Measurements from ENCODE around the gene MST1R.

The MST1R gene

DNA sequence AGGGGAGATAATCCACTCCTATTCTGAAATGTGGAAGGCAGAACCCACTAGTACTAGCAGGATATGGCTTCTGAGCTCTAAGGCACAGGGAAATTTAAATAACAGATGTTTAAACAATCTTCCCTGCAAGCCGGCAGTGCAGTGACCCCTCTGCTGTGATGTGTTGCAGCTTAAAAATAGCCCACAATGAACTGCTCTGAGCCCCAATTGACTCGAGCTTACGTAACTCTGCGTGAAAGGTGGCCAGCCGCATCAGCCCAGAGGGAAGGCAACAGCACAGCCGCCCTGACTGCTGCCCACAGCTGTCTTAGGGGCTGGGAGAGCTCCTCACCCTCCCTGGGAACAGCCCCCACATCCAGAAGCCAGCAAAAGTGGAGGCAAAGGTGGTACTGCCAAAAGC is 21.5 kb downstream of the MST1R start:
- H3K27ac ChIP-seq (ENCODE audit: low read depth, low read length, poor library complexity, severe bottlenecking): no peak overlapping the region
- no peaks in the 10 kb centered on the region for H3F3A ChIP-seq (ENCODE audit: insufficient read depth, low read length)
- no peak overlapping the region for H3K4me3 ChIP-seq (ENCODE audit: low read depth, low read length, poor library complexity, severe bottlenecking)
- H3K9me3 ChIP-seq (ENCODE audit: low read length): no peaks in the 10 kb centered on the region
- H3K9ac ChIP-seq (ENCODE audit: low read length): no peak overlapping the region
- no peak for TF ChIP-seq EZH2 (IDR thresholded peaks at IDR 0.05; ENCODE audit: borderline replicate concordance, low read length)
- TF ChIP-seq, protein P1, sequence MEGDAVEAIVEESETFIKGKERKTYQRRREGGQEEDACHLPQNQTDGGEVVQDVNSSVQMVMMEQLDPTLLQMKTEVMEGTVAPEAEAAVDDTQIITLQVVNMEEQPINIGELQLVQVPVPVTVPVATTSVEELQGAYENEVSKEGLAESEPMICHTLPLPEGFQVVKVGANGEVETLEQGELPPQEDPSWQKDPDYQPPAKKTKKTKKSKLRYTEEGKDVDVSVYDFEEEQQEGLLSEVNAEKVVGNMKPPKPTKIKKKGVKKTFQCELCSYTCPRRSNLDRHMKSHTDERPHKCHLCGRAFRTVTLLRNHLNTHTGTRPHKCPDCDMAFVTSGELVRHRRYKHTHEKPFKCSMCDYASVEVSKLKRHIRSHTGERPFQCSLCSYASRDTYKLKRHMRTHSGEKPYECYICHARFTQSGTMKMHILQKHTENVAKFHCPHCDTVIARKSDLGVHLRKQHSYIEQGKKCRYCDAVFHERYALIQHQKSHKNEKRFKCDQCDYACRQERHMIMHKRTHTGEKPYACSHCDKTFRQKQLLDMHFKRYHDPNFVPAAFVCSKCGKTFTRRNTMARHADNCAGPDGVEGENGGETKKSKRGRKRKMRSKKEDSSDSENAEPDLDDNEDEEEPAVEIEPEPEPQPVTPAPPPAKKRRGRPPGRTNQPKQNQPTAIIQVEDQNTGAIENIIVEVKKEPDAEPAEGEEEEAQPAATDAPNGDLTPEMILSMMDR (IDR thresholded peaks at IDR 0.05; ENCODE audit: low read length): no peak
- no peak overlapping the region for H2AFZ ChIP-seq (ENCODE audit: low read length)
- no peaks in the 10 kb centered on the region for H3K9me2 ChIP-seq (ENCODE audit: low read depth, low read length)
- no peaks in the 10 kb centered on the region for H4K20me1 ChIP-seq (ENCODE audit: insufficient read depth, low read length)
- no peaks in the 10 kb centered on the region for H3K36me3 ChIP-seq (ENCODE audit: insufficient read depth, low read length)
- no peaks in the 10 kb centered on the region for H3K27me3 ChIP-seq (ENCODE audit: insufficient read depth, low read length)
- no peaks in the 10 kb centered on the region for H3K79me2 ChIP-seq (ENCODE audit: insufficient read depth, low read length)
- H3K4me2 ChIP-seq (ENCODE audit: low read length): no peak overlapping the region
- no peaks in the 10 kb centered on the region for H3K4me1 ChIP-seq (ENCODE audit: insufficient read depth, low read length, severe bottlenecking)

DNA sequence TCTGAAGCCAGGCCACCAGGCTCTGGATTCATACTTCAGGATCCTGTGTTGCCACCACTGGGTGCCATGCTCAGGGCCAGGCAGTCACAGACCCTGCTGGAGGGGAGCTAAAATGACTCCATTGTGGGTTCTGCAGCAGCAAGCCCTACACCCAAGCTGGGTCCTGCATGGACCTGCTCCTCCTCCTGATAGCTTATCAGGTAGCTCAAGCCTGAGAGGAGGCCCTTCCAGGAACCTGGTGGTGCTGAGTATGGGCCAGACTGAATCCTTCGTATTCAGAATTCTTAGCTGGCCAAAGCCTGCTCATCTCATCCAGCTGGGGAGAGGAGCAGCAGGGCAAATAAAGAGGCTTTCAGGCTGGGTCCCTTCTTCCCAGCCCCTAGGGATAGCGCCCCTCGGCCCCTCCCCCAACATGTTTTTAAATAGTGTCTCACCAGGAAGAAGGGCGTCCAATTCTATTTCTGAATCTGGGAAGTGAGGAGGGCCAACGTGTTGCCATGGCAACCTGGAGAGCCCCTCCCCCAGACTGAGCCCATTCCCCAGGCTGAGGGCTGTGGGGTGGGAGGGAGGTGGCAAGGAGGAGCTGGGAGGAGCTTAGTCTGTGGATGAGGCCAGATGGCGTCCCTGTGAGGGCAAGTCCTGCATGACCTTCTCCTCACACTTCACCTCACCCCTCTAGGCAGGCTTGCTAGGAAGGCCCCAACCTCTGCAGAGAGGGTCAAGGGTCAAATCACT is 22.9 kb downstream of the MST1R start:
- Histone ChIP-seq H3K9ac (ENCODE audit: low read length) (no peak overlapping the region), H3K27me3 (ENCODE audit: insufficient read depth, low read length) (no peaks in the 10 kb centered on the region), H3F3A (ENCODE audit: insufficient read depth, low read length) (no peaks in the 10 kb centered on the region), H3K36me3 (ENCODE audit: insufficient read depth, low read length) (no peaks in the 10 kb centered on the region), H4K20me1 (ENCODE audit: insufficient read depth, low read length) (no peaks in the 10 kb centered on the region), H2AFZ (ENCODE audit: low read length) (no peak overlapping the region), H3K4me3 (ENCODE audit: low read depth, low read length, poor library complexity, severe bottlenecking) (no peak overlapping the region), H3K9me2 (ENCODE audit: low read depth, low read length) (no peaks in the 10 kb centered on the region), H3K79me2 (ENCODE audit: insufficient read depth, low read length) (no peaks in the 10 kb centered on the region), H3K4me2 (ENCODE audit: low read length) (no peak overlapping the region), H3K4me1 (ENCODE audit: insufficient read depth, low read length, severe bottlenecking) (no peaks in the 10 kb centered on the region), H3K9me3 (ENCODE audit: low read length) (no peaks in the 10 kb centered on the region), H3K27ac (ENCODE audit: low read depth, low read length, poor library complexity, severe bottlenecking) (no peak overlapping the region)
- no peak for TF ChIP-seq EZH2 (IDR thresholded peaks at IDR 0.05; ENCODE audit: borderline replicate concordance, low read length)
- TF ChIP-seq, protein P1 (IDR thresholded peaks at IDR 0.05; ENCODE audit: low read length): no peak

DNA sequence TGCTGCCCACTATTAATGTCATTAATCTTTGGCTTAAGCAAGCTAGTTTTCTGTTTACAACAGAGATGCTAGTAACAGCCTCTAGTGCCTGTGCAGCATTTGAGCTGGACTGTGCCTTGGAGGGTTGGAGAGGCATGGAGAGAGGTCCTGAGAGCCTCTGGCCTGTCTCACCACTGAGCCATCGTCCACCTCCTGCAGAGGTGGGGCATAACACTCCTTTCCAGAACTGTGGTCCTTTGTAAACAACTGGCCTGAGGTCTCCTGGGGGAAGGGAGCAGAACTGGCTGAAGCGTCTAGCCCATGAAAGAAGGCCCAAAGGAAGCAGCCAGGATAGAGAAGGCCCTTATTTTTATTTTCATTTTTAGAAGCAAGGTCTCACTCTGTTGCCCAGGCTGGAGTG is 24.0 kb downstream of the MST1R start:
- Histone ChIP-seq H3K27ac (ENCODE audit: low read depth, low read length, poor library complexity, severe bottlenecking) (no peak overlapping the region), H3F3A (ENCODE audit: insufficient read depth, low read length) (no peaks in the 10 kb centered on the region), H3K9me3 (ENCODE audit: low read length) (no peaks in the 10 kb centered on the region), H3K4me1 (ENCODE audit: insufficient read depth, low read length, severe bottlenecking) (no peaks in the 10 kb centered on the region), H3K79me2 (ENCODE audit: insufficient read depth, low read length) (no peaks in the 10 kb centered on the region), H3K9me2 (ENCODE audit: low read depth, low read length) (no peaks in the 10 kb centered on the region), H3K4me2 (ENCODE audit: low read length) (no peak overlapping the region), H3K9ac (ENCODE audit: low read length) (no peak overlapping the region), H3K36me3 (ENCODE audit: insufficient read depth, low read length) (no peaks in the 10 kb centered on the region), H3K27me3 (ENCODE audit: insufficient read depth, low read length) (no peaks in the 10 kb centered on the region), H3K4me3 (ENCODE audit: low read depth, low read length, poor library complexity, severe bottlenecking) (no peak overlapping the region), H2AFZ (ENCODE audit: low read length) (no peak overlapping the region), H4K20me1 (ENCODE audit: insufficient read depth, low read length) (no peaks in the 10 kb centered on the region)
- TF ChIP-seq, protein P1 (IDR thresholded peaks at IDR 0.05; ENCODE audit: low read length): no peak
- TF ChIP-seq EZH2 (IDR thresholded peaks at IDR 0.05; ENCODE audit: borderline replicate concordance, low read length): no peak
